T-helper 1 cell treated with Interleukin-12 subunit alpha and Interleukin-12 subunit beta and Interleukin-4 antibody, amounts not matched to agents 30 μg/mL and 1 μg/mL, for 36 hours (primary cell): ENCODE measurements around the gene SYNRG.

Source experiments
- H3K27ac Mint-ChIP-seq: one replicate; pipeline ENCODE4 v1.8.0; 2021; ENCODE audit warnings: mild to moderate bottlenecking, mixed read lengths
- H3K27me3 Mint-ChIP-seq: one replicate; pipeline ENCODE4 v1.8.0; 2021; ENCODE audit warnings: low read depth, mixed read lengths
- H3K36me3 Mint-ChIP-seq: one replicate; pipeline ENCODE4 v1.8.0; 2021; ENCODE audit warnings: low read depth, mixed read lengths
- H3K4me1 Mint-ChIP-seq: one replicate; pipeline ENCODE4 v1.8.0; 2021; ENCODE audit warnings: low read depth, mixed read lengths
- H3K4me3 Mint-ChIP-seq: one replicate; pipeline ENCODE4 v1.8.0; 2021; ENCODE audit warnings: mild to moderate bottlenecking, moderate library complexity, mixed read lengths
- H3K9me3 Mint-ChIP-seq: one replicate; pipeline ENCODE4 v1.8.0; 2021; ENCODE audit warnings: mixed read lengths

Gene SYNRG

GRCh38 chr17:37490022-37490587, 119.1 kb downstream of the SYNRG start:
- H3K4me3 Mint-ChIP-seq = peak overlapping the region; percentile 88
- H3K36me3 Mint-ChIP-seq = no peaks in the 10 kb centered on the region
- peak overlapping the region; percentile 82 for H3K27ac Mint-ChIP-seq
- no peaks in the 10 kb centered on the region for H3K9me3 Mint-ChIP-seq
- H3K4me1 Mint-ChIP-seq = peaks cover 24% of the 10 kb centered on the region
- H3K27me3 Mint-ChIP-seq = peaks cover 3% of the 10 kb centered on the region

DNA sequence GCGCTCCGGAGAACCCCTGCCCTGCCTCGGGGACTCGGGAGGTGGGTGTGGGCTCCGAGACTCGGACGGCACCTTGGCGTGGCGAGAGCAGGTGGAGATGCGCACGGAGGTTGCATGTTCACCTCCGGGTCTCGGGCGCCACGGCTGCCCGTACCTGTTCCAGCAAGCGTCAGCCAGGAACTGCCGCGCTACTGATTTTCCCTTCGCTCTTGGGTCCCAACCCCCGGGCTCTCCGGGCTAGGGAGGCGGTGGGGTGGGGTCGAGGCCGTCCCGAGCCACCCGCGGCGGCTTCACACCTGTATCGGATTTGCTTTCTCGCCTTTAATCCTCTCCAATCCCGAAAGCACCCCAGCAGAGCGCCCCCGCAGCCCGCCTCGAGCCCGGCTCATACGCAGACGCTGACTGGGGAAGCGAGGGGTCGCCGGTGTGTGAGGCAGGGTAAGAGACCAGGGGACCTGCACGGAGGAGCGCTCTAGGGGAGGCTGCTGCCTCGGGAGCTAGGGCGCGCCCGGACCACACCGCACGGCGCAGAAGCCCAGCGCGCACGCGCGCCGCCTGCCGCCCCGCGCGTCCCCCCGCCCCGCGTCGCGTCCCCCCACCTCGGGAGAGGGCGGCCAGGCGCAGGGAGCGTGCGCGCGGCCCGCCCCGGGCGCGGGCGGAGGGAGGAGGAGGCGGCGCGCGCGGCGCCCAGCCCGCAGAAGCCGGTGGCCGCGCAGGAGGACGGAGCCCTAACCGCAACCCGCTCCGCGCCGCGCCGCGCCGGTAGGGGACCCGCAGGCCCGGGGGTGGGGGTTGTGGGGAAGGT, 119.8 kb downstream of the SYNRG start, which contains the start of gene DUSP14:
TSS of gene DUSP14 (plus strand) at position 695 of the 805 bp plus-strand sequence. CDS start 22,382 bp downstream, outside the sequence.
- no peaks in the 10 kb centered on the region for H3K36me3 Mint-ChIP-seq
- no peaks in the 10 kb centered on the region for H3K9me3 Mint-ChIP-seq
- H3K27me3 Mint-ChIP-seq = peaks cover 3% of the 10 kb centered on the region
- peak within 1 kb of the TSS; percentile 90 for H3K27ac Mint-ChIP-seq
- H3K4me1 Mint-ChIP-seq = peaks cover 24% of the 10 kb centered on the region
- peak within 1 kb of the TSS; percentile 92 for H3K4me3 Mint-ChIP-seq

DNA sequence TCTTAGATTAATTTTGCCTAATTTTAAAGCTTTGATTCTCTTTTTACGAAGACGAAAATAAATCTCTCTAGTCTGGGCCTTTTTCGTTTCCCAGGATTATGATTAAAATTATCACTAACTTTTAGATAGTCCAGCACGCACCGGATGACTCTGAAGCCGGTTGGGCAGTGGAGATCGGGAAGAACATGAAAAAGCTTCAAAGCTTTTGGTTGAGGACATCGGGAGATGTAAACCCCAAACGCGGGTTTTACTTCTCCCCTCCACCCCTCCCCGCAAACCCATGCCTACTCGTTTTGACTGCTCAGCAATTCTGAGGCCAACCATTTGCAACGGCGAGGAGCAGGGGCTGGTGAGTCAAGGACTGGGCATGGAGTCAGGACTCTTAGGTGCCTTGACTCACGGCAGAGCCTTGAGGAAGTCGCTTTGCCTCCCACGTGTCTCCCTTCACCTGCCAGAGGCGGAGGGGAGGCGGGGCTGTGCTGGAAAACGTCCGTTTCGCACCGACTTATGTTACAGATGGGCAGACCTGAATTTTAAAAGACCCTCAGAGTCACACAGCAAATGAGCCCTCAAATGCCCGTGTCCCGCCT, 120.5 kb downstream of the SYNRG start:
- Mint-ChIP-seq H3K27me3 (peaks cover 3% of the 10 kb centered on the region), H3K27ac (peak overlapping the region; percentile 90), H3K4me1 (peaks cover 27% of the 10 kb centered on the region), H3K9me3 (no peaks in the 10 kb centered on the region), H3K36me3 (peaks cover under 1% of the 10 kb centered on the region), H3K4me3 (peak overlapping the region; percentile 92)

DNA sequence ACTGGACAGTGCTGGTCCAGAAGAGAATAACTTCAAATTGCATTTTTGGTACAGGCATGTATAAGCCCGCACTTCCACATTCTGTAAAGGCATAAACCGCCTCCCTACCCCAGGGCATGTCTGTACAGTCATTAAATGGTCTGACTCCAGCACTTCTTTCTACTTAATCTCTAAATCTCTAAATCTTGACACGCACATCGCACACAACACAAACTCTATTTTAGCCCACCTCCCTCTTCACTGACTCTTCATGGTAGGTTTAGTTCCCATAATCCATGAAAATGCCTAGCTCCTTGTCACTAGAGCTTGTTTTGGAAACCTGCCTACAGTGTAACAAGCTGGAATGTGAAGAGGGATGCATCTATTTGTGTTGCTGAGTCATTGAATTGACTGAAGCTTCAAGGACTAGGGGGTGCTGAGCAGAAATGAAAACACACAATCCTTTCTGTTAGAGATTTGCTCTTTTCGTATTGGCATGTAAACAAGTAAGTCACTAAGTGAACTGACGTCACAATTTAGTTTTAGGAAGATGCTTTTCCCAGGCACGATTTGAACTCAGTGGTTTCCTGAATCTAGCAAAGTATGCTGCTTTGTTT, 121.1 kb downstream of the SYNRG start:
- peaks cover 2% of the 10 kb centered on the region for H3K36me3 Mint-ChIP-seq
- no peaks in the 10 kb centered on the region for H3K9me3 Mint-ChIP-seq
- H3K4me1 Mint-ChIP-seq = peaks cover 31% of the 10 kb centered on the region
- H3K4me3 Mint-ChIP-seq = peak overlapping the region; percentile 92
- H3K27me3 Mint-ChIP-seq = peaks cover 3% of the 10 kb centered on the region
- peak overlapping the region; percentile 90 for H3K27ac Mint-ChIP-seq

- peaks cover 2% of the 10 kb centered on the region for H3K36me3 Mint-ChIP-seq
- H3K4me1 Mint-ChIP-seq = peaks cover 27% of the 10 kb centered on the region
- H3K27me3 Mint-ChIP-seq = peaks cover 3% of the 10 kb centered on the region
- no peaks in the 10 kb centered on the region for H3K9me3 Mint-ChIP-seq
- no peak overlapping the region for H3K4me3 Mint-ChIP-seq
- H3K27ac Mint-ChIP-seq = no peak overlapping the region
Observed at GRCh38 chr17:37485938-37486570, 123.2 kb downstream of the SYNRG start.

- H3K4me3 Mint-ChIP-seq = no peak overlapping the region
- no peaks in the 10 kb centered on the region for H3K9me3 Mint-ChIP-seq
- no peaks in the 10 kb centered on the region for H3K27me3 Mint-ChIP-seq
- peaks cover 16% of the 10 kb centered on the region for H3K4me1 Mint-ChIP-seq
- H3K27ac Mint-ChIP-seq = no peak overlapping the region
- peaks cover 11% of the 10 kb centered on the region for H3K36me3 Mint-ChIP-seq
Observed at GRCh38 chr17:37483311-37484039, 125.7 kb downstream of the SYNRG start.

GRCh38 chr17:37481001-37481665, 128.1 kb downstream of the SYNRG start:
- Mint-ChIP-seq H3K4me1 (peaks cover 10% of the 10 kb centered on the region), H3K27me3 (no peaks in the 10 kb centered on the region), H3K27ac (no peak overlapping the region), H3K4me3 (no peak overlapping the region), H3K36me3 (peaks cover 18% of the 10 kb centered on the region), H3K9me3 (no peaks in the 10 kb centered on the region)

DNA sequence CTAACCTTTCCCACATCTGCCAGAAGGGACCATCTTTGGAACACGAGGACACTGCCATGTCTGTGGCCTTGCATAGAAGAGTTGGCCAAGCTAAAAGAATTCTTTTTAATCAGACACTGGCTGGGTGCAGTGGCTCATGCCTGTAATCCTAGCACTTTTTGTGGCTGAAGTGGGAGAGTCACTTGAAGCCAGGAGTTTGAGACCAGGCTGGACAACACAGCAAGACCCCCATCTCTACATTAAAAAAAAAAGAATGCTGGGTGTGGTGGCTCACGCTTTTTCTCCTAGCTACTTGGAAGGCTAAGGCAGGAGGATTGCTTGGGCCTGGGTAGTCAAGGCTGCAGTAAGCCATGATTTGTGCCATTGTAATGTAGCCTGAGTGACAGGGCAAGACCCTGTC, 128.8 kb downstream of the SYNRG start:
- Mint-ChIP-seq H3K27ac (no peak overlapping the region), H3K36me3 (peaks cover 22% of the 10 kb centered on the region), H3K27me3 (no peaks in the 10 kb centered on the region), H3K9me3 (no peaks in the 10 kb centered on the region), H3K4me1 (peaks cover 10% of the 10 kb centered on the region), H3K4me3 (no peak overlapping the region)

DNA sequence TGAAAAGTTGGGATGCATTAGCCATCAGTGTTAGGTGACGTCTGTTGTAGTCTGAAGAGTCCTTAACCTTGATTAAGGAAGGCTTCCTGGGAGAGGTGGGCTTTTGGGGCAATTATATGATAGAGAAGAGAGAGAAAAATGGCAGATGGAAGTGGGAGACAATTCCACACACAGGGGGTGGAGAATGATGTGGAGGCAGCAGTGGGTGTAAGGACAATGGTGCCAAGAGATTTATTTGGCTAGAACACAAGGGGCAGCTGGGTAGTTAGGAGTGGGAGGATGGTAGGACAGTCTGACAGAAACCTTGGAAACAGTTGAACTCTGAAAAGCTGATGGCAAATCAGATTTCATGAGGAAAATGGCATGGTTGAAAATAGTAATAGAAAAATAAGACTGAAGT, 130.2 kb downstream of the SYNRG start:
- Mint-ChIP-seq H3K4me3 (no peak overlapping the region), H3K9me3 (no peaks in the 10 kb centered on the region), H3K36me3 (peaks cover 22% of the 10 kb centered on the region), H3K27me3 (no peaks in the 10 kb centered on the region), H3K27ac (no peak overlapping the region), H3K4me1 (peaks cover 10% of the 10 kb centered on the region)

DNA sequence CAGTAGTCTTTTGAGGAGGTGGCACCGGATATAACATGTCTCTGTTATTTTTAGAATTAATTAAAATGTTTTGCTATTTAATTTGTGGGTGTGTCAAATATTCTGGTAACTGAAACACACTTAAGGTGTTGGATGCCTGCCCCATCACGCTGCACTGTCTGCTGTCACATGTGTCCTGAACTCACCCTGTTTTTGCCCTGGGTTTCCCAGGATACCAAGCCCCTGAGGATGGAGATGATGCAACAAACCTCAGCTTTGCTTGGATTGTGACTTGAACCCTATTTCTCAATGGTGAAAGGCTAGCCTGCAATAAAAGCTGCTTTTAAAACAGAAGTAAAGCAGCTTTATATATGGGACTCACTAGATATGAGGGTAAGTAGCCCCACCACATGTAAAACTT, 131.0 kb downstream of the SYNRG start:
- Mint-ChIP-seq H3K27me3 (no peaks in the 10 kb centered on the region), H3K27ac (no peak overlapping the region), H3K36me3 (peaks cover 27% of the 10 kb centered on the region), H3K4me3 (no peak overlapping the region), H3K9me3 (no peaks in the 10 kb centered on the region), H3K4me1 (peaks cover 3% of the 10 kb centered on the region)

DNA sequence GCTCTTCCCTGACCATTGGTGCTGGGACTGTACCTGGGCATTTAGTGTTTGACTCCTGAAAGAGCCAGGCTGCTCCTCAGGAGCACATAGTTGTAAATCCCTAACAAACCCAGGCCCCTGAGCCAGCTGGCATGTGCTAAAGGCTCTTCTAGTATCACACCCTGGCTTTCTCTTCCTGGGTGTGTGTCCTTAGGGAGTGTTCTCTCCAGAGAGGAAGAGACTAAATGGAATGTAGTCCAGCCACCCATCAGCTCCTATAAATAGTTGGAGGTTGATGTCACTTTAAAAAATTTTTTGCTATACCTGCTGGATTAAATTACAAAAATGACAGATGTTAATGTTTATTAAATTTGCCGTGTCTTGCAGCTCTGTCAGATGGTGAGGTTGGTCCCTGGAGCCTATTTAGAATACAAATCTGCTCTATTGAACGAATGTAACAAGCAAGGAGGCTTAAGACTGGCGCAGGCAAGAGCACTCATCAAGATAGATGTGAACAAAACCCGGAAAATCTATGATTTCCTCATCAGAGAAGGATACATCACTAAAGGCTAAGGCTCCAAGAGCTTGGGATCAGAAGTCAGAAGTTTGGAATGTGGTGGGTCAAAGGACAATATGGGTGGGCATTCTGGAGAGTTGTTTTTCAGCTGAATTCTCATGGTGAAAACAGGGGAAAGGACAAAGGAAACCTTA, 132.6 kb downstream of the SYNRG start:
- no peaks in the 10 kb centered on the region for H3K4me1 Mint-ChIP-seq
- no peaks in the 10 kb centered on the region for H3K9me3 Mint-ChIP-seq
- H3K27me3 Mint-ChIP-seq = no peaks in the 10 kb centered on the region
- no peak overlapping the region for H3K27ac Mint-ChIP-seq
- H3K4me3 Mint-ChIP-seq = no peak overlapping the region
- peaks cover 29% of the 10 kb centered on the region for H3K36me3 Mint-ChIP-seq

DNA sequence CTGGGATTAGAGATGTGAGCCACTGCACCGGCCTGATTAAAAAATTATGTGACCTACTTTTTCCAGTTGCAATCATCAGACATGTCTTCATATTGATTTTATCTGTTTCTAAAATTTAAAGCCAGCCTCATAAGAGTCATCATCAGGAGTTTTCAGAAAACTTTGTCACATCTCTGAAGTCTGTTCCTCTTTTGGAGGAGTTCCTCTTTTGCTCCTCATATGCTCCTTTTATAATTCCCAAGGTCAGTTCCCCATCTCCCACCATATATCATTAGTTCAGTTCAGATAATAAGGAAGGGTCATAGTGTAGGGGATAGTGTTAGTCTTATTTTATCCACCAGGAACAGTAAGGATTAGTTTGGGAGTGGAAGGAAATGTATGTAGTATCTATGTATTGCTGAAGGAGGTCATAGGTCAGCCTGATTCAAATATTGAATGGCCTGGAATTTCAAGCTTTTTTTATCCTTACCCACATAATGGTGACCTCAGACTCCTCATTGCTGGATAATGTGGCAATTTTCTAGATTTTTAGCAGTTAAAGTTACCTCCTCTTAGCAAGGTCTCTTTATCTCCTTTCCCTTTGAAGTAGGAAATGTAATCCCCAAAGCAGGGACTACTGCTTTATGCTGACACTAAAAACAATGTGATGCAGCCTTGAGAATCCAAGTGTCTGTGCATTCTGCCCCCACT, 133.3 kb downstream of the SYNRG start:
- Mint-ChIP-seq H3K4me3 (no peak overlapping the region), H3K36me3 (peaks cover 33% of the 10 kb centered on the region), H3K27ac (no peak overlapping the region), H3K9me3 (no peaks in the 10 kb centered on the region), H3K27me3 (no peaks in the 10 kb centered on the region), H3K4me1 (no peaks in the 10 kb centered on the region)

GRCh38 chr17:37470181-37470580, 139.0 kb downstream of the SYNRG start:
- peaks cover 10% of the 10 kb centered on the region for H3K4me1 Mint-ChIP-seq
- no peaks in the 10 kb centered on the region for H3K27me3 Mint-ChIP-seq
- no peaks in the 10 kb centered on the region for H3K9me3 Mint-ChIP-seq
- H3K27ac Mint-ChIP-seq = no peak overlapping the region
- H3K36me3 Mint-ChIP-seq = peaks cover 35% of the 10 kb centered on the region
- H3K4me3 Mint-ChIP-seq = no peak overlapping the region
